Measurements from ENCODE around the gene EEF1AKMT4. TPM values are rescaled to one million over a fixed set of nuclear protein-coding genes. Genes with fewer than 3 reads are reported as not detected.
A peak's percentile ranks its signal among the peaks of the same experiment; 100 is the strongest.

Gene EEF1AKMT4
- polyA plus RNA-seq, 2 of the 4 experiments (the other 2 are of a cell fraction), result 9.8 to 12.7 TPM

DNA sequence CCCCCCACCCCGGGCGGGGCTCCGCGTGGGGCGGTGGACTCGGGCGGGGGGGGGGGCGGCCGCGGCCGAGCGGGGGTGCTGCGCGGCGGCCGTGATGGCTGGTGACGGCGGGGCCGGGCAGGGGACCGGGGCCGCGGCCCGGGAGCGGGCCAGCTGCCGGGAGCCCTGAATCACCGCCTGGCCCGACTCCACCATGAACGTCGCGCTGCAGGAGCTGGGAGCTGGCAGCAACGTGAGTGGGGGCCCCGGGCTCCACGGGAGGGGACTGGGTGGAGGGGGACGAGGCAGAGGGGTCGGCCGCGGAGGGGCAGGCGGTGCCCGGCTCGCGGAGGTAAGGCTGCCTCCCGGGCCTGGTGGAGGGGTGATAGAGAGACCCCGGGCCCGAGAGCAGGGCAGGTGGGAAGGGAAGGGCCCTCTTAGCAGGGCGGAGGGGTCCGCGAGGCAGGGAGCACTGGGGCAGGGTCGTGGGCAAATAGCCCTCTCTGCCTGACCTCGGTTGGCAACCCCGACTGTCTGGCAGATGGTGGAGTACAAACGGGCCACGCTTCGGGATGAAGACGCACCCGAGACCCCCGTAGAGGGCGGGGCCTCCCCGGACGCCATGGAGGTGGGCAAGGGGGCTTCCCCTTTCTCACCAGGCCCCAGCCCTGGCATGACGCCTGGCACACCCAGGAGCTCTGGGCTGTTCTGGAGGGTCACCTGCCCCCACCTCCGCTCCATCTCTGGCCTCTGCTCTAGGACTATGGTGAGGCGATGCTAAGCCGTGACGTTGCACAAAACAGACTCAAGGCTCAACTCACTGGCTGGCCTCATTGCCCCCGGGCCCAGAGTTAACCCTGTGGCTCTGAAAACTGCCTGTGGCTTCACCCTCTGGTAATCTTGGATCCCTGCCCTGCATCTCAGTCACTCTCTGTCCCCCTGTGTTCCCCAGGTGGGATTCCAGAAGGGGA is 26.8 kb downstream of the EEF1AKMT4 start, which contains the start of gene ECE2:
Gene ECE2 (plus strand): TSS at position 62 of the 950 bp plus-strand sequence. CDS start 132 bp downstream, at position 194.
- ChIA-PET CTCF (no interaction called here), POLR2A (no interaction called here)
- H3K4me1 ChIP-seq, result no peaks in the 10 kb centered on the region
- TF ChIP-seq CEBPB (IDR thresholded peaks at IDR 0.05), result no peak
- TF ChIP-seq MAFK (IDR thresholded peaks at IDR 0.05; ENCODE audit: partially characterized antibody), result no peak
- TF ChIP-seq HDAC2 (IDR thresholded peaks at IDR 0.05), result no peak
- no peak for TF ChIP-seq POLR2AphosphoS2 (conservative IDR thresholded peaks at IDR 0.05; ENCODE audit: low read length)
- no peak for TF ChIP-seq GATA3 (IDR thresholded peaks at IDR 0.05; ENCODE audit: borderline replicate concordance)
- TF ChIP-seq FOSL2 (IDR thresholded peaks at IDR 0.05), result no peak
- TF ChIP-seq FOSL2 (CRISPR knock-in tag; IDR thresholded peaks at IDR 0.05), result no peak
- no peak for TF ChIP-seq POLR2A (IDR thresholded peaks at IDR 0.05; ENCODE audit: low read length)
- no peak for TF ChIP-seq FOXS1 (CRISPR knock-in tag; IDR thresholded peaks at IDR 0.05)
- TF ChIP-seq, protein P1, sequence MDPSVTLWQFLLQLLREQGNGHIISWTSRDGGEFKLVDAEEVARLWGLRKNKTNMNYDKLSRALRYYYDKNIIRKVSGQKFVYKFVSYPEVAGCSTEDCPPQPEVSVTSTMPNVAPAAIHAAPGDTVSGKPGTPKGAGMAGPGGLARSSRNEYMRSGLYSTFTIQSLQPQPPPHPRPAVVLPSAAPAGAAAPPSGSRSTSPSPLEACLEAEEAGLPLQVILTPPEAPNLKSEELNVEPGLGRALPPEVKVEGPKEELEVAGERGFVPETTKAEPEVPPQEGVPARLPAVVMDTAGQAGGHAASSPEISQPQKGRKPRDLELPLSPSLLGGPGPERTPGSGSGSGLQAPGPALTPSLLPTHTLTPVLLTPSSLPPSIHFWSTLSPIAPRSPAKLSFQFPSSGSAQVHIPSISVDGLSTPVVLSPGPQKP (IDR thresholded peaks at IDR 0.05; ENCODE audit: low read depth, low read length), result no peak
- TF ChIP-seq CHD4 (IDR thresholded peaks at IDR 0.05; ENCODE audit: borderline replicate concordance), result no peak
- TF ChIP-seq, protein P2, sequence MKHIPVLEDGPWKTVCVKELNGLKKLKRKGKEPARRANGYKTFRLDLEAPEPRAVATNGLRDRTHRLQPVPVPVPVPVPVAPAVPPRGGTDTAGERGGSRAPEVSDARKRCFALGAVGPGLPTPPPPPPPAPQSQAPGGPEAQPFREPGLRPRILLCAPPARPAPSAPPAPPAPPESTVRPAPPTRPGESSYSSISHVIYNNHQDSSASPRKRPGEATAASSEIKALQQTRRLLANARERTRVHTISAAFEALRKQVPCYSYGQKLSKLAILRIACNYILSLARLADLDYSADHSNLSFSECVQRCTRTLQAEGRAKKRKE (CRISPR knock-in tag; IDR thresholded peaks at IDR 0.05; ENCODE audit: low read depth), result no peak
- no peak for TF ChIP-seq ZFP36 (IDR thresholded peaks at IDR 0.05; ENCODE audit: borderline replicate concordance, partially characterized antibody)
- TF ChIP-seq TP53 (CRISPR knock-in tag; IDR thresholded peaks at IDR 0.05), result no peak
- TF ChIP-seq CBX8 (IDR thresholded peaks at IDR 0.05), result no peak
- no peak for TF ChIP-seq KDM5A (IDR thresholded peaks at IDR 0.05)
- TF ChIP-seq, protein P3, sequence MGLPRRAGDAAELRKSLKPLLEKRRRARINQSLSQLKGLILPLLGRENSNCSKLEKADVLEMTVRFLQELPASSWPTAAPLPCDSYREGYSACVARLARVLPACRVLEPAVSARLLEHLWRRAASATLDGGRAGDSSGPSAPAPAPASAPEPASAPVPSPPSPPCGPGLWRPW (IDR thresholded peaks at IDR 0.05), result no peak
- no peak for DNase-seq (ENCODE audit: low read depth in 1 of 2, low spot score in 1 of 2)
- ATAC-seq, result 0 out of 6 replicates have a peak, but pooled peaks of 1 of the 2 experiments have one; percentile 21
- WGBS (ENCODE audit: missing lambda C conversion rate), result 67% methylated on average over 18 of the region's 65 CpGs
- no peak for FAIRE-seq
- H3K4me3 ChIP-seq, result no peak within 1 kb of the TSS
- no peaks in the 10 kb centered on the region for H3K9me3 ChIP-seq
- H3K4me2 ChIP-seq, result no peak within 1 kb of the TSS
- H3K27ac ChIP-seq, result no peak within 1 kb of the TSS

DNA sequence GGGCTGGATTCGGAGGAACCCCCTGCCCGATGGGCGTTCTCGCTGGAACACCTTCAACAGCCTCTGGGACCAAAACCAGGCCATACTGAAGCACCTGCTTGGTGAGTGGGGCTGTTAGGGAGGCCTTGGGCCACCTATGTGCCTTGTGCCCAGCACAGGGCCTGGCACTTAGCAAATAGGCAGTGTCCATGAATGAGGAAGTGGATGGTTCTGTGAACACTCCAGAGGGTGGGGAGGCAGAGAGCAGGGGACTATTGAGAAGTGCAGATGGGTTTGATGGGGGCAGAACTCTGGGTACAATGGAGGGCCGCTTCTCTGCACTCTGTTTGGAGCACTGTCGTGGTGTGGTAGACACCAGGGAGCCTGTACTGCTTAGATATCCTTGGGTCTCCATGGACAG is 27.9 kb downstream of the EEF1AKMT4 start:
- no peak overlapping the region for H3K4me3 ChIP-seq
- POLR2A ChIA-PET, result no interaction called here
- peak in 1 of 2 experiments; percentile 23; a peak in 1 of 6 replicates for ATAC-seq
- TF ChIP-seq CHD2 (IDR thresholded peaks at IDR 0.05; ENCODE audit: low read length, partially characterized antibody) (no peak), HOXA7 (CRISPR knock-in tag; IDR thresholded peaks at IDR 0.05) (no peak), ZFP36 (IDR thresholded peaks at IDR 0.05; ENCODE audit: borderline replicate concordance, partially characterized antibody) (no peak), NR3C1 (IDR thresholded peaks at IDR 0.05) (no peak)
- no peak overlapping the region for H3K27ac ChIP-seq
- H3K4me2 ChIP-seq, result no peak overlapping the region
- FAIRE-seq, result no peak
- WGBS (ENCODE audit: missing lambda C conversion rate), result 31% methylated on average over 3 of the region's 6 CpGs
- CTCF ChIA-PET, result interaction anchor here (1.3 kb wide), 1 partner anchor 11 kb away, joined by 5 read pairs; no protein-coding TSS in a partner anchor
- H3K9me3 ChIP-seq, result no peaks in the 10 kb centered on the region
- DNase-seq (ENCODE audit: low read depth in 1 of 2, low spot score in 1 of 2), result no peak
- H3K4me1 ChIP-seq, result no peaks in the 10 kb centered on the region

DNA sequence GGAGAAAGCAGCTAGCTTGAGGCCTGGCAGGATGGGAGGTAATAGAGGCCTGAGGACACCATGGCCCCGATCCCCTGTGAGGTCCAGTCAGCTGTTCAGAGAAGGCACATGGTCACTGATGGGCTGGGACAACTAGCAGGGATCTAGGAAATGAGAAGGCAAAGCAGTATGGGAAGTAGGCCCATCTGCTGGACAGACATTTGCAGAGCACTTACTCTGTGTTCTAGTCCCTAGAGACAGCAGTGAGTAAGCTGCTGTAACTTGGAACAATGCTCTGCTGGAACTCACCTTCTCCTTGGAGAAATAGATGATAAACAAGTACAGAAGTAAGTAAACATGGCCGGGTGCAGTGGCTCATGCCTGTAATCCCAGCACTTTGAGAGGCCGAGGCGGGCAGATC is 33.5 kb downstream of the EEF1AKMT4 start:
- ChIA-PET CTCF (interaction anchor here (1.9 kb wide), 1 partner anchor 11 kb away, joined by 5 read pairs; no protein-coding TSS in a partner anchor), POLR2A (no interaction called here)
- TF ChIP-seq RNF2 (IDR thresholded peaks at IDR 0.05; ENCODE audit: borderline replicate concordance, low read depth) (no peak), CHD2 (IDR thresholded peaks at IDR 0.05; ENCODE audit: low read length, partially characterized antibody) (no peak), CBX2 (IDR thresholded peaks at IDR 0.05; ENCODE audit: borderline replicate concordance, low read depth) (no peak), FOSB (CRISPR knock-in tag; IDR thresholded peaks at IDR 0.05) (no peak), EHF (CRISPR knock-in tag; IDR thresholded peaks at IDR 0.05) (no peak)
- 60% methylated on average over 4 of the region's 4 CpGs for WGBS (ENCODE audit: missing lambda C conversion rate)
- Histone ChIP-seq H3K4me1 (no peaks in the 10 kb centered on the region), H3K27ac (no peak overlapping the region), H3K9me3 (no peaks in the 10 kb centered on the region), H3K4me3 (no peak overlapping the region), H3K4me2 (no peak overlapping the region)
- DNase-seq (ENCODE audit: low read depth in 1 of 2, low spot score in 1 of 2) (no peak), ATAC-seq (no peak), FAIRE-seq (no peak)
